ENCODE data around the gene TMIGD3.

DNA sequence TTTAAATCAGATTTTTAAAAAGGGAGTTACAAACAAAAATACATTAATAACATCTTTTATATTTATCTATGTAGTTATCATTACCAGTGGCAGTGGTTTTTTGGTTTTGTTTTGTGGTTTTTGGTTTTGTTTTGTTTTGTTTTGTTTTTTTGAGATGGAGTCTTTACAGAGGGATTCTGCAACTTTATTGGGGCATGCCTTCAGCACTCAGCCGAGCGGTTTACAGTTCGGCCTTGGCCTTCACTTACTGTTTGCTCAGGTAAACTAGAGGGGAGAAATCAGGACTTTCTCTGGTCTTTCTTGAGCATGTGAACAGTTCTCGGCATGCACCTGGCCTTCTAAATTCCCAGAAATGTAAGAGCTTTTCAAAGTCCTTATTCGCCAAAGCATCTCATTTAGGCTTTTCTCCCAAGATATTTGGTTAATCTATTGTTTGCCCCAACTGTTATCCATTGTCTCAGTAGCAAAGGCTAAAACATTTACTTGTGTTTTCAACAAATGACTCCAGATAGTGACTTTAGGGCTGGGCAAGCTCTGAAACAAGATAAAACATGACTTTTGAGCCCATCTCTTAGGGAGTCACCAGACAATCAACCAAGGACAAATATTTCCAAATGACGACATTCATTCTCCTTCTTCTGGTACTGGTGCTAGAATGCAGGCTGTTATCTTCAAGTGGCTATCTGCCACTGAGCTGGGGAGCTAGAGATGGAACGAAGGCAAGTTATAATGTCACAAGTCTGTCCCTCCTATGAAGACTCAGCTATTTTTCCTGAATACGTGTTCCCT, 48.4 kb upstream of the TMIGD3 start:
- TF ChIP-seq, protein P1, sequence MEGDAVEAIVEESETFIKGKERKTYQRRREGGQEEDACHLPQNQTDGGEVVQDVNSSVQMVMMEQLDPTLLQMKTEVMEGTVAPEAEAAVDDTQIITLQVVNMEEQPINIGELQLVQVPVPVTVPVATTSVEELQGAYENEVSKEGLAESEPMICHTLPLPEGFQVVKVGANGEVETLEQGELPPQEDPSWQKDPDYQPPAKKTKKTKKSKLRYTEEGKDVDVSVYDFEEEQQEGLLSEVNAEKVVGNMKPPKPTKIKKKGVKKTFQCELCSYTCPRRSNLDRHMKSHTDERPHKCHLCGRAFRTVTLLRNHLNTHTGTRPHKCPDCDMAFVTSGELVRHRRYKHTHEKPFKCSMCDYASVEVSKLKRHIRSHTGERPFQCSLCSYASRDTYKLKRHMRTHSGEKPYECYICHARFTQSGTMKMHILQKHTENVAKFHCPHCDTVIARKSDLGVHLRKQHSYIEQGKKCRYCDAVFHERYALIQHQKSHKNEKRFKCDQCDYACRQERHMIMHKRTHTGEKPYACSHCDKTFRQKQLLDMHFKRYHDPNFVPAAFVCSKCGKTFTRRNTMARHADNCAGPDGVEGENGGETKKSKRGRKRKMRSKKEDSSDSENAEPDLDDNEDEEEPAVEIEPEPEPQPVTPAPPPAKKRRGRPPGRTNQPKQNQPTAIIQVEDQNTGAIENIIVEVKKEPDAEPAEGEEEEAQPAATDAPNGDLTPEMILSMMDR (IDR thresholded peaks at IDR 0.05) = no peak
- no peak for TF ChIP-seq EZH2 (IDR thresholded peaks at IDR 0.05; ENCODE audit: borderline replicate concordance, insufficient read depth, low read depth, low read length, poor library complexity, severe bottlenecking)
